AG09319 (cell line): ENCODE results near the gene MBTPS2.

Experiments
- DNase-seq: peaks from one replicate; pipeline ENCODE4 v3.0.0-alpha.2; 2010; ENCODE audit warnings: low read depth; ENCODE audit errors: extremely low read depth
- TF ChIP-seq, protein P1 (sequence below): IDR thresholded peaks from 2 replicates; pipeline ENCODE4 v1.5.1; 2011; ENCODE audit warnings: low read depth, mild to moderate bottlenecking, inconsistent platforms, low read length, moderate library complexity

MBTPS2 gene

DNA sequence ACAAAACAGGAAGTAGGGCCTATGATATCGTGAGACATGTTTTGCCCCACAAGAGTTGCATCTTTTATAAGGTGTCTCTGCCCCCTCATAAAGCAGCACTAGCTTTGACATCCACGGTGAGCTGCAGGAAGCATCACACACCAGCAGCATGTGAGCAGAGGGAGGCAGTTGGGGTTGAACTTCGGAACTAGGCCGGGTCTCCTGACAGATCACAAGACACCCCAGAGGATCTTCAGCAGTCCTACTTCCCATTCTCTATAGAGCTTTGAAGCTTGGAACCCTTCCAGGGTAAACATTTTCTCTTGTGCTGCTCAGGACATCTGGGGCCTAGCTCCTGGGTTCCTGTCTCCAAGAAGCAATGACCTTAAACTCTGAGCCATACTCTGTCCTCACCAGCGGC is 43.8 kb downstream of the MBTPS2 start:
- no peak for DNase-seq
- TF ChIP-seq, protein P1, sequence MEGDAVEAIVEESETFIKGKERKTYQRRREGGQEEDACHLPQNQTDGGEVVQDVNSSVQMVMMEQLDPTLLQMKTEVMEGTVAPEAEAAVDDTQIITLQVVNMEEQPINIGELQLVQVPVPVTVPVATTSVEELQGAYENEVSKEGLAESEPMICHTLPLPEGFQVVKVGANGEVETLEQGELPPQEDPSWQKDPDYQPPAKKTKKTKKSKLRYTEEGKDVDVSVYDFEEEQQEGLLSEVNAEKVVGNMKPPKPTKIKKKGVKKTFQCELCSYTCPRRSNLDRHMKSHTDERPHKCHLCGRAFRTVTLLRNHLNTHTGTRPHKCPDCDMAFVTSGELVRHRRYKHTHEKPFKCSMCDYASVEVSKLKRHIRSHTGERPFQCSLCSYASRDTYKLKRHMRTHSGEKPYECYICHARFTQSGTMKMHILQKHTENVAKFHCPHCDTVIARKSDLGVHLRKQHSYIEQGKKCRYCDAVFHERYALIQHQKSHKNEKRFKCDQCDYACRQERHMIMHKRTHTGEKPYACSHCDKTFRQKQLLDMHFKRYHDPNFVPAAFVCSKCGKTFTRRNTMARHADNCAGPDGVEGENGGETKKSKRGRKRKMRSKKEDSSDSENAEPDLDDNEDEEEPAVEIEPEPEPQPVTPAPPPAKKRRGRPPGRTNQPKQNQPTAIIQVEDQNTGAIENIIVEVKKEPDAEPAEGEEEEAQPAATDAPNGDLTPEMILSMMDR, result no peak

DNA sequence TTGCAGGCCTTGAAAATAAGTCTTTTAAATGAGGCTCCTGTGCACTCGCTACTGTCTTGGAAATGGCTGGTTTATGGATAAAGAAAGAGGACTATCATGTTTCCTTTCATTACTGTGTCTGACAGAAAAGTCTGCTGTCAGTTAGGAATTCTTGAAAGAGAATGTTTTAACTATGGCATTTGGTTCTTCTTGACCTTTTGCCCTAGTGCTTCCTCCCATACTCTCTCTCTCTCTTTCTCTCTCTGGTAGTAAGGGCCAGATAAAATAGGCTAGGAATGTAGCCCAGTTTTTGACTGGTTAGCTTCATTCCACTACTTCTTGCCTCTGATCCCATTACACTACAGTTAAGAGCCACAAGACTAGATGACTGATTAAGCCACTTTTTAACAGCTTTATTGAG is 46.2 kb downstream of the MBTPS2 start:
- TF ChIP-seq, protein P1, result no peak
- DNase-seq, result no peak

DNA sequence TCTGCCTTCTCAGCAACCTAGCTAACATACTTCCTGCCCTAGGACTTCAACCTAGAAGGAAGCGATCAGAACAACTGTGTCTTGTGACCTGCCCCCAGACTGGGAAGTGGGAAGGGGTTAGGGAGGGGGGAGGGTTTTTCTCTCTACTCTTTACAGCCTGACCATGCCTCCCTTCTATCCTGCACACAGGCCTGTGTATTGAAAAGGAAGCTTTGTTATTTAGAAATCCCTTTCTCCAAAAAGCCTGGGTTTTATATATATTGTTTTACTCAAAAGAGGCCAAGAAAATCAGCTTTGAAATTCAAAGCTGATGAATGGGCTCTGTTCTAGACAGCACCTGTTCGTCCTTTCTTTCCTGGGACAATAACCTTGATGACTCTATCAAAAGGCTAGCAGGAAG is 65.9 kb downstream of the MBTPS2 start:
- no peak for DNase-seq

DNA sequence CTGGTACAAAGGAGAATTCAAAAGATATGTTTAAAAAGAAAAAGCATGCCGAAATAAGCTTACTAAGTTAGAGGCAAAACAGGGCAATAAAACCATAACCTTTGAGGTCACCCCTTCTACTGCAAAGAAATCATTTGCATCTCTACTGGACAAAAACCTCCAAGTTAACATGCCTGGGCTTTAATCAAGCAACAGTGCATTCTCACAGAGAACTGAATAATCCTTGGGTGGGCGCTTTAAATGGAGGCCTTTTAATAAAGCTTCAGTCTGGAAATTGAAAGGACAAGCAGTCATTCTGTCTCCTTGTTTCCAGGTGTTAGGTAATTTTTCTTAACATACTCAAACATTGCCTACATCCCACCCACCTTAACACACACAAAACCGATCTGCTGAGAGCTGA is 66.5 kb downstream of the MBTPS2 start:
- TF ChIP-seq, protein P1, result no peak
- DNase-seq, result no peak

More for the DNA sequence above, 65.9 kb downstream of the MBTPS2 start:
- TF ChIP-seq, protein P1, result no peak

DNA sequence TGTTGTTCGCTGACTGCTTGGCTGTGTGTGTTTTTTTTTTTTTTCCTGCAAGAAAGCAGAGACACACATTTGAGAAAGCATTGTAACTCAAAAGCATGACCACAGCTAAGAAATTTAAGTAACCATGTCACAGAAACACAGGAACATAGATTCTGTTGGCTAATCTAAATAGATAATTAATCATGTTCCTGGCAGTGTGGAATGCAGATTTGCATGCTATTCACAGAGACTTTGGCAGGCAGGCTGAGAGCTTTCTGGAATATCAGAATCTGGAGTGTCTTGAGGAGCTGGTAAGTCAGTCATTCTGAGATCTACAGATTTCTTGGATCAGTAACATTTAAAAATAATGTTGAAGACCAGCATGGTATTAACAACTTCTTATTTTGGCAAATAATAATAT is 67.8 kb downstream of the MBTPS2 start:
- TF ChIP-seq, protein P1, result no peak
- DNase-seq, result no peak

DNA sequence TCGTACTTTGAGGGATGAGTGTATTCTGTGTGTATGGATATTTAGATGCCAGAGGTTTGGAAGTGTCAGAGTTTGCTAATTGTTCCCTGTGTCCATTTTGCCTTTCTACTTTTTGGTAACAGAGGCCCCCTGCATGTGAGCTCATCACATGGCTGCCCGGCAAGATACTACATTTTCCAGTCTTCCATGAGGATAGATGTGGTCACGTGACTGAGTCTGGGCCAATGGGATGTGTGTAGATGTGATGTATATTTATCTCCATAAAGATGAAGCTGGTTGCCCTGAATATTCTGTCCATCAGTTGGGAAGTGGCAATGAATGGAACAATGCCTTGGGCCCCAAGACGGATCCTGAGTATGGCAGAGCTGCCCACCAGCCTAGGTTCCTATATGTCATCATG is 72.1 kb downstream of the MBTPS2 start:
- TF ChIP-seq, protein P1, result no peak
- DNase-seq, result no peak

DNA sequence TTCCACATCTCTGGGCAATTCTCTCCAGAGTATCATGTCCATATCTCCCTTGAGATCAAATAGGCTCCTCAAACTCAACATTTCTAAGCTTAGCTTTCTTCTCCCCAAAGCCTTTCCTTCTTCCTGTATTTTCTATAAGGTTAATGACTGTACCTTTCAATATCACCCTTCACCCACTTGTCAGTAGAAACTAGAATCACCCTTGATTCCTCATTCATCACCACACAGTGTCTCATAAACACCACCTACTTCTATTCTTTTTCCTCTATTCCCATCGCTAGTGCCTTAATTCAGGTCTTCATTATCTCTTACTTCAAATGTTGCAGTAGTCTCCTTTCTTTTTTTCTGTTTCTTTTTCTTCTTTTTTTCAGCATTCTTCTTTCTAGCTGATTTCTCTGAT is 72.8 kb downstream of the MBTPS2 start:
- TF ChIP-seq, protein P1, result no peak
- no peak for DNase-seq
